ENCODE data around the gene CYP24A1. TPM values are rescaled to one million over a fixed set of nuclear protein-coding genes. Genes with fewer than 3 reads are reported as not detected.
"Not testable (repeated sequence)": the region's sequence is repeated elsewhere in the genome, so short reads cannot be mapped to it uniquely, and the experiment has no call there.

Gene CYP24A1
- total RNA-seq, 1 donor from 2014 or later: 8.7 TPM

GRCh38 chr20:54131675-54132611, 41.8 kb downstream of the CYP24A1 start:
- TF ChIP-seq, protein P1, sequence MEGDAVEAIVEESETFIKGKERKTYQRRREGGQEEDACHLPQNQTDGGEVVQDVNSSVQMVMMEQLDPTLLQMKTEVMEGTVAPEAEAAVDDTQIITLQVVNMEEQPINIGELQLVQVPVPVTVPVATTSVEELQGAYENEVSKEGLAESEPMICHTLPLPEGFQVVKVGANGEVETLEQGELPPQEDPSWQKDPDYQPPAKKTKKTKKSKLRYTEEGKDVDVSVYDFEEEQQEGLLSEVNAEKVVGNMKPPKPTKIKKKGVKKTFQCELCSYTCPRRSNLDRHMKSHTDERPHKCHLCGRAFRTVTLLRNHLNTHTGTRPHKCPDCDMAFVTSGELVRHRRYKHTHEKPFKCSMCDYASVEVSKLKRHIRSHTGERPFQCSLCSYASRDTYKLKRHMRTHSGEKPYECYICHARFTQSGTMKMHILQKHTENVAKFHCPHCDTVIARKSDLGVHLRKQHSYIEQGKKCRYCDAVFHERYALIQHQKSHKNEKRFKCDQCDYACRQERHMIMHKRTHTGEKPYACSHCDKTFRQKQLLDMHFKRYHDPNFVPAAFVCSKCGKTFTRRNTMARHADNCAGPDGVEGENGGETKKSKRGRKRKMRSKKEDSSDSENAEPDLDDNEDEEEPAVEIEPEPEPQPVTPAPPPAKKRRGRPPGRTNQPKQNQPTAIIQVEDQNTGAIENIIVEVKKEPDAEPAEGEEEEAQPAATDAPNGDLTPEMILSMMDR (IDR thresholded peaks at IDR 0.05; ENCODE audit: insufficient read depth, low read length, severe bottlenecking): no peak
- no peaks in the 10 kb centered on the region for H3K36me3 ChIP-seq (ENCODE audit: control insufficient read depth, insufficient read depth, low read length)
- DNase-seq (ENCODE audit: low read depth) (no peak), FAIRE-seq (no peak)
- no peak overlapping the region for H3K4me3 ChIP-seq (ENCODE audit: low read depth, low read length)
- H3K27me3 ChIP-seq (ENCODE audit: control insufficient read depth, insufficient read depth, low read length): no peaks in the 10 kb centered on the region

- H3K36me3 ChIP-seq (ENCODE audit: control insufficient read depth, insufficient read depth, low read length); FAIRE-seq; H3K27me3 ChIP-seq (ENCODE audit: control insufficient read depth, insufficient read depth, low read length); H3K4me3 ChIP-seq (ENCODE audit: low read depth, low read length); DNase-seq (ENCODE audit: low read depth): not testable (repeated sequence)
These were observed 42.7 kb downstream of the CYP24A1 start for GRCh38 chr20:54131125-54131524.

DNA sequence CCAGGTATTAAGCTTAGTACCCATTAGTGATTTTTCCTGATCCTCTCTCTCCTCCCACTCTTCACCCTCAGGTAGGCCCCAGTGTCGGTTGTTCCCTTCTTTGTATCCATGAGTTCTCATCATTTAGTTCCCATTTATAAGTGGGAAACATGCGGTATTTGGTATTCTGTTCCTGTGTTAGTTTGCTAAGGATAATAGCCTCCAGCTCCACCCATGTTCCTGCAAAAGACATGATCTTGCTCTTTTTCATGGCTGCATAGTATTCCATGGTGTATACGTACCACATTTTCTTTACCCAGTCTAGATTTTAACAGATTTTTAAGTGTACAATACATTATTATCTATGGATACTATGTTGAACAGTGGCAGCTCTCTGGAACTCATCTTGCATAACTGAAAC, 44.4 kb downstream of the CYP24A1 start:
- TF ChIP-seq, protein P1 (IDR thresholded peaks at IDR 0.05; ENCODE audit: insufficient read depth, low read length, severe bottlenecking): no peak
- DNase-seq (ENCODE audit: low read depth): no peak
- FAIRE-seq: no peak
- H3K36me3 ChIP-seq (ENCODE audit: control insufficient read depth, insufficient read depth, low read length): no peaks in the 10 kb centered on the region
- no peak overlapping the region for H3K4me3 ChIP-seq (ENCODE audit: low read depth, low read length)
- no peaks in the 10 kb centered on the region for H3K27me3 ChIP-seq (ENCODE audit: control insufficient read depth, insufficient read depth, low read length)

- H3K36me3 ChIP-seq (ENCODE audit: control insufficient read depth, insufficient read depth, low read length): no peaks in the 10 kb centered on the region
- no peak overlapping the region for H3K4me3 ChIP-seq (ENCODE audit: low read depth, low read length)
- DNase-seq (ENCODE audit: low read depth) (peak; percentile 83), FAIRE-seq (no peak)
- no peaks in the 10 kb centered on the region for H3K27me3 ChIP-seq (ENCODE audit: control insufficient read depth, insufficient read depth, low read length)
- TF ChIP-seq, protein P1 (IDR thresholded peaks at IDR 0.05; ENCODE audit: insufficient read depth, low read length, severe bottlenecking): no peak
These were observed 45.8 kb downstream of the CYP24A1 start for GRCh38 chr20:54127855-54128574.

- DNase-seq (ENCODE audit: low read depth): no peak
- TF ChIP-seq, protein P1 (IDR thresholded peaks at IDR 0.05; ENCODE audit: insufficient read depth, low read length, severe bottlenecking): no peak
- no peak overlapping the region for H3K4me3 ChIP-seq (ENCODE audit: low read depth, low read length)
- H3K27me3 ChIP-seq (ENCODE audit: control insufficient read depth, insufficient read depth, low read length): no peaks in the 10 kb centered on the region
- no peak for FAIRE-seq
- no peaks in the 10 kb centered on the region for H3K36me3 ChIP-seq (ENCODE audit: control insufficient read depth, insufficient read depth, low read length)
These were observed 46.8 kb downstream of the CYP24A1 start for GRCh38 chr20:54126806-54127655.

GRCh38 chr20:54126328-54126727, 47.5 kb downstream of the CYP24A1 start:
- FAIRE-seq; H3K36me3 ChIP-seq (ENCODE audit: control insufficient read depth, insufficient read depth, low read length); H3K27me3 ChIP-seq (ENCODE audit: control insufficient read depth, insufficient read depth, low read length); DNase-seq (ENCODE audit: low read depth); H3K4me3 ChIP-seq (ENCODE audit: low read depth, low read length): not testable (repeated sequence)
